Gastrocnemius medialis (tissue), 4 donors: ENCODE data around the gene IL13. TPM values are rescaled to one million over a fixed set of nuclear protein-coding genes. Genes with fewer than 3 reads are reported as not detected.
"Not testable (repeated sequence)": the region's sequence is repeated elsewhere in the genome, so short reads cannot be mapped to it uniquely, and the experiment has no call there.

Experiments used
- ATAC-seq, 2 donors: fragments of 150-250 bp; one replicate each; pipeline ENCODE4 v1.9.1; 2016
- DNase-seq, 2 donors: peaks; one replicate each; pipeline ENCODE4 v3.0.0-alpha.2; 2019
- H3K27ac ChIP-seq, 4 donors: fragments of 200-600 bp; sonication (generic); 1 replicate in 1 of 4; 2 replicates in 3 of 4; pipeline ENCODE4 v1.5.1; 2016 to 2018; ENCODE audit warnings: mild to moderate bottlenecking in 2 of 4, moderate library complexity in 1 of 4
- H3K27me3 ChIP-seq, 3 donors: fragments of 200-600 bp; sonication (generic) in 2 of 3; 1 replicate in 1 of 3; 2 replicates in 2 of 3; pipeline versions ENCODE4 v1.5.1 to v1.6.0; 2016 to 2019; ENCODE audit warnings: mild to moderate bottlenecking in 1 of 3, moderate library complexity in 1 of 3
- H3K36me3 ChIP-seq, 2 donors: fragments of 200-600 bp; sonication (generic) in 1 of 2; one replicate each; pipeline ENCODE4 v1.5.1; 2017 to 2018
- H3K4me1 ChIP-seq, 2 donors: fragments of 200-600 bp; sonication (generic) in 1 of 2; one replicate each; pipeline ENCODE4 v1.5.1; 2016 to 2017; ENCODE audit warnings: mild to moderate bottlenecking in 2 of 2
- H3K4me3 ChIP-seq, 4 donors: fragments of 200-600 bp; sonication (generic) in 3 of 4; 1 replicate in 1 of 4; 2 replicates in 3 of 4; pipeline ENCODE4 v1.5.1; 2016 to 2019; ENCODE audit warnings: mild to moderate bottlenecking in 2 of 4
- H3K9me3 ChIP-seq, 3 donors: fragments of 200-600 bp; sonication (generic) in 2 of 3; 1 replicate in 1 of 3; 2 replicates in 2 of 3; pipeline ENCODE4 v1.5.1; 2016 to 2019
- POLR2A ChIP-seq, 2 donors: fragments of 450-650 bp; IDR thresholded peaks; one replicate each; pipeline ENCODE4 v1.6.1; 2017; ENCODE audit warnings: antibody characterized with exemption in 2 of 2, mild to moderate bottlenecking in 2 of 2, moderate library complexity in 2 of 2
- in situ Hi-C, 4 donors: fragments of 200-750 bp; cut with MboI; loops; one replicate each; pipeline versions ENCODE4 v1.15.0 to v1.8.0; 2017; ENCODE audit warnings: low sequenced_read_pairs in 4 of 4
- intact Hi-C: fragments of 100-400 bp; cut with DNase I; formaldehyde crosslinking; loops from one replicate; pipeline ENCODE4 v1.15.1; 2023; ENCODE audit warnings: low total_unique reads
- total RNA-seq, 4 donors: library from RNA; depleted of rRNA; stranded (reverse); fragments of >200 nt; gene quantifications; one replicate each; pipeline versions ENCODE4 v1.1.0 to v1.2.3, GENCODE V29; 2016
- TF ChIP-seq, protein P1 (sequence below), 5 experiments: fragments of 450-650 bp in 3 of 5; fragments of 200-600 bp in 2 of 5; sonication (generic) in 2 of 5; IDR thresholded peaks in 4 of 5; conservative IDR thresholded peaks in 1 of 5; 1 replicate in 4 of 5; 2 replicates in 1 of 5; pipeline ENCODE4 v1.5.1; 2016 to 2019; ENCODE audit warnings: antibody characterized with exemption in 5 of 5, mild to moderate bottlenecking in 3 of 5, moderate library complexity in 3 of 5

Gene IL13
- total RNA-seq, 4 donors from 2014 or later, result not detected

GRCh38 chr5:132689513-132689912 lies 31.5 kb downstream of the IL13 start:
- H3K4me3 ChIP-seq, result no peak overlapping the region
- intact Hi-C loops, result no loop called here
- in situ Hi-C loops, result no loop called here
- H3K4me1 ChIP-seq, result no peaks in the 10 kb centered on the region
- H3K27ac ChIP-seq, result no peak overlapping the region
- no peaks in the 10 kb centered on the region for H3K9me3 ChIP-seq
- DNase-seq, result no peak
- ATAC-seq, result no peak
- no peaks in the 10 kb centered on the region for H3K36me3 ChIP-seq
- no peaks in the 10 kb centered on the region for H3K27me3 ChIP-seq
- no peak for TF ChIP-seq POLR2A (IDR thresholded peaks at IDR 0.05)
- TF ChIP-seq, protein P1, sequence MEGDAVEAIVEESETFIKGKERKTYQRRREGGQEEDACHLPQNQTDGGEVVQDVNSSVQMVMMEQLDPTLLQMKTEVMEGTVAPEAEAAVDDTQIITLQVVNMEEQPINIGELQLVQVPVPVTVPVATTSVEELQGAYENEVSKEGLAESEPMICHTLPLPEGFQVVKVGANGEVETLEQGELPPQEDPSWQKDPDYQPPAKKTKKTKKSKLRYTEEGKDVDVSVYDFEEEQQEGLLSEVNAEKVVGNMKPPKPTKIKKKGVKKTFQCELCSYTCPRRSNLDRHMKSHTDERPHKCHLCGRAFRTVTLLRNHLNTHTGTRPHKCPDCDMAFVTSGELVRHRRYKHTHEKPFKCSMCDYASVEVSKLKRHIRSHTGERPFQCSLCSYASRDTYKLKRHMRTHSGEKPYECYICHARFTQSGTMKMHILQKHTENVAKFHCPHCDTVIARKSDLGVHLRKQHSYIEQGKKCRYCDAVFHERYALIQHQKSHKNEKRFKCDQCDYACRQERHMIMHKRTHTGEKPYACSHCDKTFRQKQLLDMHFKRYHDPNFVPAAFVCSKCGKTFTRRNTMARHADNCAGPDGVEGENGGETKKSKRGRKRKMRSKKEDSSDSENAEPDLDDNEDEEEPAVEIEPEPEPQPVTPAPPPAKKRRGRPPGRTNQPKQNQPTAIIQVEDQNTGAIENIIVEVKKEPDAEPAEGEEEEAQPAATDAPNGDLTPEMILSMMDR (IDR thresholded peaks at IDR 0.05 in 4 of 5, conservative IDR thresholded peaks at IDR 0.05 in 1 of 5), result no peak

DNA sequence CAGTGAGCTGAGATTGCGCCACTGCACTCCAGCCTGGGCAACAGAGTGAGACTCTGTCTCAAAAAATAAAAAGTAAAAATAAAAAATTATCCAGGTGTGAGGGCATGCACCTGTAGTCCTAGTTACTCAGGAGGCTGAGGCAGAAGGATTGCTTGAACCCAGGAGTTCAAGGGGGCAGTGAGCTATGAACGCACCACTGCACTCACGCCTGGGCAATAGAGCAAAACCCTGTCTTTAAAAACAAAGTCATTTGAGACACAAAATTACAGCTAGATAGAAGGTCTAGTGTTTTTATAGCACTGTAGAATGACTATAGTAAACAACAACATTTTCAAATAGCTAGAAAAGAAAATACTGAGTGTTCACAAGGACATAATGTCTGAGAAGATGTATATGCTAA lies 32.2 kb downstream of the IL13 start:
- Histone ChIP-seq H3K36me3 (no peaks in the 10 kb centered on the region), H3K27me3 (no peaks in the 10 kb centered on the region), H3K4me1 (no peaks in the 10 kb centered on the region), H3K4me3 (no peak overlapping the region), H3K9me3 (no peaks in the 10 kb centered on the region), H3K27ac (no peak overlapping the region)
- in situ Hi-C loops, result no loop called here
- DNase-seq (no peak), ATAC-seq (no peak)
- intact Hi-C loops, result no loop called here
- no peak for TF ChIP-seq POLR2A (IDR thresholded peaks at IDR 0.05)
- TF ChIP-seq, protein P1 (IDR thresholded peaks at IDR 0.05 in 4 of 5, conservative IDR thresholded peaks at IDR 0.05 in 1 of 5), result no peak

- H3K9me3 ChIP-seq, intact Hi-C loops, H3K27ac ChIP-seq, in situ Hi-C loops, H3K27me3 ChIP-seq, ATAC-seq, H3K36me3 ChIP-seq, H3K4me3 ChIP-seq, DNase-seq, H3K4me1 ChIP-seq: not testable (repeated sequence)
Measured at GRCh38 chr5:132691755-132692631, 34.0 kb downstream of the IL13 start.

DNA sequence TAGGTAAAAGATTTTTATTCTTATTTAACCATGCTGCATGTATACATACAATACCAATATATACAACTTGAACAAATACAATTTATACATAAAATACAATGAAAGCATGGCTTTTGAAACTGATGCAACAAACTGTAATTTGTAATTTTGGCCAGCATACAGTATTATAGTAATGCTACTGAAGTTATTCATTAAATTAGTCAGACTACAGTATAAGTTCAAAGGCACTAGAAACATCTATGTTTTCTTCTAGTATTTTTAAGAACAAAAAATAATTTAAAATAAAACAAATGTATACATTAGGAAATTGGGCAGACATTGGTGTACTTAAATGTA lies 34.6 kb downstream of the IL13 start:
- in situ Hi-C loops, result no loop called here
- Histone ChIP-seq H3K9me3 (no peaks in the 10 kb centered on the region), H3K4me3 (no peak overlapping the region), H3K4me1 (no peaks in the 10 kb centered on the region), H3K27ac (no peak overlapping the region), H3K27me3 (no peaks in the 10 kb centered on the region), H3K36me3 (peaks cover 0 to 3% of the 10 kb centered on the region in 2 donors)
- no peak for TF ChIP-seq POLR2A (IDR thresholded peaks at IDR 0.05)
- TF ChIP-seq, protein P1 (IDR thresholded peaks at IDR 0.05 in 4 of 5, conservative IDR thresholded peaks at IDR 0.05 in 1 of 5), result no peak
- no peak for ATAC-seq
- DNase-seq, result no peak
- intact Hi-C loops, result no loop called here

GRCh38 chr5:132695956-132696355 lies 38.0 kb downstream of the IL13 start:
- no peaks in the 10 kb centered on the region for H3K9me3 ChIP-seq
- no peak overlapping the region for H3K4me3 ChIP-seq
- H3K4me1 ChIP-seq, result no peaks in the 10 kb centered on the region
- DNase-seq (no peak), ATAC-seq (no peak)
- TF ChIP-seq, protein P1 (IDR thresholded peaks at IDR 0.05 in 4 of 5, conservative IDR thresholded peaks at IDR 0.05 in 1 of 5), result no peak
- no peak for TF ChIP-seq POLR2A (IDR thresholded peaks at IDR 0.05)
- H3K27me3 ChIP-seq, result no peaks in the 10 kb centered on the region
- in situ Hi-C loops, result no loop called here
- intact Hi-C loops, result no loop called here
- H3K36me3 ChIP-seq, result peaks cover 0 to 6% of the 10 kb centered on the region in 2 donors
- no peak overlapping the region for H3K27ac ChIP-seq
